GM04504 (cell line): ENCODE results near the gene DIS3.
A peak's percentile ranks its signal among the peaks of the same experiment; 100 is the strongest.
"Not testable (repeated sequence)": the region's sequence is repeated elsewhere in the genome, so short reads cannot be mapped to it uniquely, and the experiment has no call there.

ENCODE experiments used
- DNase-seq: peaks from one replicate; pipeline ENCODE4 v3.0.0-alpha.2; 2012; ENCODE audit warnings: low read depth

DIS3 gene, protein sequence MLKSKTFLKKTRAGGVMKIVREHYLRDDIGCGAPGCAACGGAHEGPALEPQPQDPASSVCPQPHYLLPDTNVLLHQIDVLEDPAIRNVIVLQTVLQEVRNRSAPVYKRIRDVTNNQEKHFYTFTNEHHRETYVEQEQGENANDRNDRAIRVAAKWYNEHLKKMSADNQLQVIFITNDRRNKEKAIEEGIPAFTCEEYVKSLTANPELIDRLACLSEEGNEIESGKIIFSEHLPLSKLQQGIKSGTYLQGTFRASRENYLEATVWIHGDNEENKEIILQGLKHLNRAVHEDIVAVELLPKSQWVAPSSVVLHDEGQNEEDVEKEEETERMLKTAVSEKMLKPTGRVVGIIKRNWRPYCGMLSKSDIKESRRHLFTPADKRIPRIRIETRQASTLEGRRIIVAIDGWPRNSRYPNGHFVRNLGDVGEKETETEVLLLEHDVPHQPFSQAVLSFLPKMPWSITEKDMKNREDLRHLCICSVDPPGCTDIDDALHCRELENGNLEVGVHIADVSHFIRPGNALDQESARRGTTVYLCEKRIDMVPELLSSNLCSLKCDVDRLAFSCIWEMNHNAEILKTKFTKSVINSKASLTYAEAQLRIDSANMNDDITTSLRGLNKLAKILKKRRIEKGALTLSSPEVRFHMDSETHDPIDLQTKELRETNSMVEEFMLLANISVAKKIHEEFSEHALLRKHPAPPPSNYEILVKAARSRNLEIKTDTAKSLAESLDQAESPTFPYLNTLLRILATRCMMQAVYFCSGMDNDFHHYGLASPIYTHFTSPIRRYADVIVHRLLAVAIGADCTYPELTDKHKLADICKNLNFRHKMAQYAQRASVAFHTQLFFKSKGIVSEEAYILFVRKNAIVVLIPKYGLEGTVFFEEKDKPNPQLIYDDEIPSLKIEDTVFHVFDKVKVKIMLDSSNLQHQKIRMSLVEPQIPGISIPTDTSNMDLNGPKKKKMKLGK

DNA sequence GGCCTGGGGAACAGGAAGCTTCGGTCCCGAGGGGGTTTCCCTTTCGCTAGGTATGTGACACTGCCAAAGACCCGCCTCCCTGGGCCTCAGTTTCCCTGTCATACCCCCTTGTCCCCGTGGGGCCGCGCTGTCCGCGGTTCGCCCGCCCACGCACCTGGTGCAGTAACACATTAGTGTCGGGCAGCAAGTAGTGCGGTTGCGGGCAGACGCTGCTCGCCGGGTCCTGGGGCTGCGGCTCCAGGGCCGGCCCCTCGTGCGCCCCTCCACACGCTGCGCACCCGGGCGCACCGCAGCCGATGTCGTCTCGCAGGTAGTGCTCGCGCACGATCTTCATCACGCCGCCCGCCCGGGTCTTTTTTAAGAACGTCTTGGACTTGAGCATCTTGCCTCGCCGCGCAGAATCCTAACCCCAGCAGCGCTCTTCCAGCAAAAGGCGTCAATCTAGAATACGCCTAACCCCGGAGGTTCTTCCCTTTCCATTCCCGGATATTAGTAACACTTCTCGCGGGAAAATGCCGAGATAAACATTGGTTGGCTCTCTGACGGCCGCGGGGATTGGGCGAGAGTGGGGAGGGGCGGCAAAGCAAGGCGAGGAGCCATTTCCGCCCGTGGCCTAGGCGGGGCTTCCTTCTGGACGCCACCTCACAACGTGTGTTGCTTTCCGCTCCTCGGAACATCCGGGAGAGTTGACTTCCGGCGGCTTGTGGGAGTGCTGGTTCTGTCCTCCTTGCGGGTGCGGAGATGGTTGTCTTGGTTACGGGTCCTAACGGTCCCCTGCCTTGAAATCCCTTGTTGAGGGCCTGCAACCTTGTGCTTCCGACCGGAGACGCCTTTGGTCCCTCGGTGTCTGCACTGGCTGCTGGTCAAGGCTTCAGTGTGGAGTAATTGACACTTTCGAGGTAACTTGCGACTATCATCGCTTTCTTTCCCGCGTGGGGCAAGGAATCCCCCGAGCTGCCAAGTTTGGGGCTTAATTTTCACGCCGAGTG is at the start of gene DIS3, which contains the start of gene PIBF1:
DIS3 (minus strand) TSS at position 450 of the 989 bp plus-strand sequence; CDS start at position 382, 68 bp downstream.
PIBF1 (plus strand) TSS at position 683 of the 989 bp plus-strand sequence. CDS start 1,337 bp downstream, outside the sequence.
- DNase-seq: peak; percentile 97

DNA sequence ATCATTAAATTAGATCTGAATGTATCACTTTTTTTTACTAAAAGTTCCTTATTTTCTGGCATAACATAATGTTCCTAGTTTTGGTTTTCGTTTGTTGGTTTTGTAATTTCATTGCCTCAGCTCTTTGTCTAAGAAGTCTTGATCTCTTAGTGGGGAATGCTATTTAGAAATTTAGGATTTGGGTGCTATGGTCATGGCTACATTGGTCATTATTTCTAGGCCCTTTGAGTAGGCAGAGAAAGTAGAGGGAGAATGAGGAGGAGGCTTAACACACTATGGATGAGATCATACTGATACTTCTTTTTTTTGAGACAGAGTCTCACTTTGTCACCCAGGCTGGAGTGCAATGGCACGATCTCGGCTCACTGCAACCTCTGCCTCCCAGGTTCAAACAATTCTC is 42.0 kb upstream of the DIS3 start:
- DNase-seq: no peak

DNA sequence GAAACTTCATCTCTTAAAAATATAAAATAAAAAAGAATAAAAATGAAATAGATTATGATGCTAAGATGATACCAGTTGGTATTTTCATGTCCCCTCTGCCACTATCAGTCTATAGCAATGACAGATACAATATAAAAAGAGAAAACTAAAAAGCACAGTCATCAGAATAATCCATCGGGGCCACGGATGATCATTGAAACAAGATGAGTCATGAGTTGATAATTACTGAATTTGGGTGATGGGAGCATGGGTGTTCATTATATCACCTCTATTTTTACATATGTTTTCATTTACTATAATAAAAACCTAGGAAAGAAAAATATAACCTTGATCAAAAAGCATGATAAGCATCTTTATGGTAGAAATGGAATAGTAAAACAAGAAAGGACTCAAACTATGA is 41.4 kb upstream of the DIS3 start:
- DNase-seq: no peak

DNA sequence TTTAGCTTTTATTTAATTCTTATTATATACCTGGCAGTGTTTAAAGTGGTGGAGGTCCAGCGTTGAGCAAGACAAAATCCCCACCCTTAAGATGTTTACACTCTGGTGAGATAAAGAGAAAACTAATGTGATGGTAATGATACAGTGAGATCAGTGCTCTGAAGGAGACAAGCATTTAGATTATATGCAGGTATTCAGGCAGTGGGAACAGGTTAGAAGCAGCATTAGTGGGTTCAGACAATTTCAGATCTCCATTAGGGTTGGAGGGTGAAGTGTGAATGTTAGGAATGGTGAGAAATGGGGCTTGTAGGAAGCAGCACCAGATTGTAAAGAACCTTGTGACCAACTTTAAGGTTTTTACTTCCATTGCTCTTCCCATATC is 39.2 kb upstream of the DIS3 start:
- DNase-seq: no peak

DNA sequence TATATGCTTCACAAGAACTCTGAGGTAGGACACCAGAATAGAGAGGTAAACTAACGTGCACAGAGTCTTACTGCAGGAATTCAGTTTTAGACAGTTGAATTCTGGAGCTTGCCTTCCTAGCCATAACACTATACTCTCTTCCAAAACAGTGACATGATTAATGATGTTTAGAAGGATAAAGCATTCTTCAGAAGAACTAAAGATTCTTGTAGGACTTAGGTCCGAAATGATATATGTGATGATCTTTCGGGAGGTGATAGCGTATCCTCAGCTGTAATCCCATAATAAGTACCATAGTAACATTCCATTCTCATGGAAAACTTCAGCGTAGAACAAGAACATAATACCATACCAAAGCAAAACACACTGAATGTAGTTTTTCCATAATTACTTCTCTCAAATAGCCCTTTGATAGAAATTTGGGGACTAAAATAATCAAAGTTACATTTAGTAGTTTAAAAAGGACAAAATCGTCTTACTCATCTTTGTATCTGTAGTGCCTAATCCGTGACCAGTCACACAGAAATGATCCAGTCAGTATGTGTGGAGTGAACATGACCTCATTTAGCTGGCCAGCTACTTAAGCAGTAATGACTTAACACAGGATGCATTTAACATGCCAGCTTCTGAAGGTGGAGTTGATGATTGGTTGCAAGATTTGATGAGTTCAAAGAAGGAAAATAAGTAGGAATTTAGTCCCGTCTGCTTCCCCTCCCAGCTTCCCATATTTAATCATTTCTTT is 38.6 kb upstream of the DIS3 start:
- DNase-seq: peak; percentile 24

DNA sequence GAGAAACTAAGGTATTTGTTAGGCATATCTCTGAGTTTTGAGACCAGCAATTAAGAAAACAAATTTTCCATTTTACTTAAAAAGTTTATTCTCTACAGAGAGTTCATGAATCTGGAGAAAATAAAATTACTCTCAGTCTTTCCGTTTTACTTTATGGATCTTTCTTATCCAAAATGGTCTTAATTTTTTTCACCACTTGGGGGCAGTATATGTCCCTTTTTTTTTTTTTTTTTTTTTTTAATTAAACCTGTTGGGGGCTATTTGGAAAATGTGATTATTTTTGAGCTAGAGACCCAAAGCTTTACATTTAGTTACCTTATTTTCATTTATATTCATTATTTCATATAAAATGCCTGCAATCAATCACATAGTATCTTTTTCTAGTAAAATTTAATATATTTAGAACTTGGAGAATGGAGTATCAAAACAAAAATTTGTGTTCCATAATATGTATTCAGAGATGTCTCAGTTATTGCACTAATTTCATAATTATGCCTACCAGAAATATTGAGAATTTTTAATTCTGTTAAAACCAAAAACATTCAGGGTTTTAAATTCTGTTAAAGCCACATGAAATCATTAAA is 27.3 kb upstream of the DIS3 start:
- DNase-seq: no peak

DNA sequence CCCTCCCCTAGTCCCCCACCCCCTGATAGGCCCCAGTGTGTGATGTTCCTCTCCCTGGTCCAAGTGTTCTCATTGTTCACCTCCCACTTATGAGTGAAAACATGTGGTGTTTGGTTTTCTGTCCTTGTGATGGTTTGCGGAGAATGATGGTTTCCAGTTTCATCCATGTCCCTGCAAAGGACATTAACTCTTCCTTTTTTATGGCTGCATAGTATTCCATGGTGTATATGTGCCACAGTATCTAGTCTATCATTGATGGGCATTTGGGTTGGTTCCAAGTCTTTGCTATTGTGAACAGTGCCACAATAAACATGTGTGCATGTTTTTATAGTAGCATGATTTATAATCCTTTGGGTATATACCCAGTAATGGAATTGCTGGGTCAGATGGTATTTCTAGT is 24.8 kb upstream of the DIS3 start:
- DNase-seq: not testable (repeated sequence)

DNA sequence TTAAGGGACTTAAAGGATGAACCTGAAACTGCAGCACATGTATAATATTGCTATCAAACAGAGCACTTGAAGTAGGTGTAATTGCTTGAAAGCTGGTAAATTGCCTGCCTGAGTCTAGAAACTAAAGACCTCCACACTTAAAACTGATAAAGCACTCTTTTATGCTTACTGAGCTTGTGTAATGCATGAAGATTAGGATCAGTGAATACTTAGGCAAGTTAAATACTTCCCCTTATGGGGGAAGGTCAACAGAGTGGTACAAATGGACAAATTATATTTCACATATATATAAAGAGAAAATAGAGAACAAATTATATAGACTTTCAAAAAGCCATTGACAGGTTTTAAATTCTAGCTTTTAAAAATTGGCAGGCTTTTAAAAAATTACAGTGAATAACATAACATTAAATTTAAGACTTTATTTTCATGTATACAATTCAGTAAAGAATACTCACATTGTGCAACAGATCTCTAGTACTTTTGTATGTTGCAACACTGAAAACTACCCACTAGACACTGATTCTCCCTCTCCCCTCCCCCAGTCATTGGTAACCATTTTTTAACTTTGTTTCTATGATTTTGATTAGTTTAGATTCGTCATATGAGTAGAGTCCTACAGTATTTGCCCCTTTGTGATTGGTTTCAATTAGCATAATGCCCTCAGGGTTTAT is 24.1 kb upstream of the DIS3 start:
- no peak for DNase-seq

DNA sequence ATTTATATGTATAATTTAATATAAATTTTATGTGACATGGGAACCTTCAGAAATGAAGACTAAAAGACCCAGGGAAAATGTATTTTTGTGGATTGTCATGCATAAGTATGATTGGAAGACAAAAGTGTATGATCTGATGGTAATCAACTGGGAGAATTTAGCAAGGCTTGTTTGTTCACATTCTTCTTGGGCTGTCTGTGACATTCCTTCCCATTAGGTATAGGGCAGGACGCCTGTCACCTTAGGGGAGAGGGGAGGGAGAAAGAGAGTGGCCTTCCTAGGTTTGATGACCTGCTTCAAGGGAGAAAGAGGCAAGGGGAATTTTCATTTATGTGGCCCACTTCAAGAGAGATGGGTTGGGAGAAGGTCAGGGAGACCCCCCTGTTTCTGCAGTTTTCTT is 22.6 kb upstream of the DIS3 start:
- no peak for DNase-seq

DNA sequence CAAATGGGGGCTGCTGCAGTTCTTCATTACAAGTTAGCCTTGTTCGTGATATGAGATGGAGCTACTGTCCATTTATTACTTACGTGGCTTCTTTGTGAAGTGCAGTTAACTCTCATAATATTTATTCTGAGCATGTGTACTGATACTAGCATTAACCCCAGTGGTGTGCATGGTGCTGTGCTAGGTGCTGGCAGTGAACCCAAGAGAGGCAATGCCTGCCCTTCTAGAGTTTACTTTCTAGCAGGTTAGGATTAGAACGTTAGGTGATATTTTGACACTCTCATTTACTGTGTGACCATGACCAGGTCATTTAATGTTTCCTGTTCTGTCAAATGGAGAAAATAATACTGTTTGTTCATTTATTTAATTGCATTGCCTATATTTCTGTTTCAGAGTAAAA is 17.1 kb upstream of the DIS3 start:
- no peak for DNase-seq

DNA sequence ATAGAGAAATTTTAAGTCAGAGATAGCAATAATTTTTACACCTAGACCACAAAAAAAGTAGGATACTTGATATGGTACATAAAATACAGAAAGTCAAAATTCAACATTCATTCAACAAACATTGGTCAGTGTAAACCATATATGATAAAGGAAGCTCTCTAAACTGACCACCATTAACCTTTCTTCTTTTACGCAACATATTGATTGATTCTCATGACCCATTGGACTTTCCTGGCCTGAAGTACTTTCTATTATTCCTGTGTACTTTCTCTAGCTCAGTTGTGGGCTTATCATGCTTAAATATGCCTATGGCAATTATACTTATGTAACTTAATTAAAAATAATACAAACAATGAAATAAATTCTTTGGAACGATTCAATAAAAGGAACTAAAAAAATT is 10.9 kb upstream of the DIS3 start:
- DNase-seq: no peak

DNA sequence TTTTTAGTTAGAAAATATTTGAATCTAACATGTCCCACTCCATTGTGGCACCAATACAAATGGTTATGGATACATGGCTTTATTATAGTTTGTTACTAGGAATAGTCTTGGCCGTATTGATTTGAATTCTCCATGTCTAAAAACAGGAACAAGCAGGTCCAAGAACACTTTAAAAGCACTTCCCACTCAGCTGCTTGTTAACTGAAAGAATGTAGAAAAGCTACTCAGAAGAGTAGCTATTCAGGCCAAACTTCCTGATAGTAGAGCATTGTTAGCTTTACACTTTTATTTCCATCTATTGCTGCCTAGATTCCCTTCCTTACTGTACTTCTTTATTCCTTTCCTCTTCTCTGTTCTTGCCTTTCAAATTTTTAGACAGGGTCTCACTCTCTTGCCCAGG is 7.1 kb upstream of the DIS3 start:
- DNase-seq: no peak

DNA sequence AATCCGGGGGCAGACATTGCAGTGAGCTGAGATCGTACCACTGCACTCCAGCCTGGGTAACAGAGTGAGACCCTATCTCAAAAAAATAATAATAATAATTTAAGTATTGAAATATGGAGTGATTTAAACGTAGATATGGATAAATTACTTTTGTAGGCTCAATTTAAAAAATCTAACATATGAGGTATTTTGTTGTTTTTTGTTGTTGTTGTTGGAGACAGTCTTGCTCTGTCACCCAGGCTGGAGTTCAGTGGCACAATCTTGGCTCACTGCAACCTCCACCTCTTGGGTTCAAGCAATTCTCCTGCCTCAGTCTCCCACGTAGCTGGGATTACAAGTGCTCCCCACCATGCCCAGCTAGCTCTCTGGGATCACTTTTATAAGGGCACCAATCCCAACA is 3.0 kb upstream of the DIS3 start:
- not testable (repeated sequence) for DNase-seq

DNA sequence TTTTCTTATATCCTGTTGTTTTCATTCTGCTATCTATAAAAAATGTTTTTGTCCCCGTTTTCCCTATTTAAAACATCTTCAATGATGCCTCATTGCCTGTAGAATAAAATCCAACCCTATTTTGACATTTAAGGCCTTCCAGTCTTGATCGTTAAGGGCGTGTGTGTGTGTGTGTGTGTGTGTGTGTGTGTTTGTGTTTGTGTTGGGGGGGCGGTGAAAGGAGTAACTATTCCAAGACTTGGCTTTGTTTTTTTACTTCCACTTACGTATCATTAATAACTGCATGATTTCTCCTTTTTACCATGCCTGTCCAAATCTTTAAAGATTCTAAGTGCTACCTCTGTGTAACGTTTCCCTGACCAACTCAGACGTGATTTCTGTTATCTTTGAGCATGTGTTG is 1.0 kb upstream of the DIS3 start:
- peak; percentile 1 for DNase-seq

DNA sequence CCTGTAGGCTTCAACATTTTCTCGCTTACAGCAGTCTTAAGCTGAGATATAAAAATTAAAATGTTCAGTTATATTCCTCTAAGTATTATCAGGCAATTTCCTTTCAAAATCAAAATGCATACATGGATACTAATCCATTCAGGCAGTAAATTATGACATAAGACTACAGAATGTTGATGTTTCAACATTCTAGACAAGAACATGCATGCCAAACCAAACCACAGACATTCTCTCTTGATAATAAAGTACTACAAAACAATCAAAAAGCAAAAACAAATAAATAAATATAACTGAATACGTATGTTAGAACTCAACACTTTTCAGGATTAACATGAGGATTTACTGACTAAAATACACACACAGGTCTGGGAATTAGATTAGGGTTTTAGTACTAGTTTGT is 7.7 kb downstream of the DIS3 start:
- DNase-seq: no peak

DNA sequence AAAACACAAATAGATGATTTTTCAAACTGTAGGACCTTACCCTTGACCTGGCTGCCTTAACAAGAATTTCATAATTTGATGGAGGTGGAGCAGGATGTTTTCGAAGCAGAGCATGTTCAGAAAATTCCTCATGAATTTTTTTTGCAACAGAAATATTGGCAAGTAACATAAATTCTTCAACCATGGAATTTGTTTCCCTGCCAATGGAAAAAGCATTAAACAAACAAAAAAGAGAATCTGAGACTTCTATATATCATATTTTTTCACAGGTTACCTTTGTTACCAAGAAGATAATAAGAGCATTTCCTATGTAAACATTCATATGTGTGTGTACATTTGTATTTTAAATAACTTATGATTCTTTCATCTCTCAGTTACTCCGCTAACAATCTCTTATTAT is 18.3 kb downstream of the DIS3 start:
- no peak for DNase-seq

DNA sequence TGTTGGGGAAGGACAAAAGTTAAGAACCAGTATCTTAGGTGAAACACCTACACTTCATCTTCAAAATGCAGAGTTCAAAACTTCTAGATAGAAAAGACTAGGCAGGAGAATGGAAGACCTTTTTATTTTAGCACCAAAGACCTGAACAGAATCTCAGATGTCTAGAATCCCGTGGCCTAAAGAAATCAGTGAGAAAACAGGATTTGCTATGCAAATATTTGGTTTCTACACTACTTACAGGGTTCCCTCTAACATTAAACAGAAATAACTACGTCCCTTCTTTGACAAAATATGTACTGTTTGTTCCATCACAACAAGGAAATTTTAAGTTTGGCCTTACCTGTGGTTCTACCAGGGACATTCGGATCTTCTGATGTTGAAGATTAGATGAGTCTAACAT is 21.5 kb downstream of the DIS3 start:
- DNase-seq: no peak

DNA sequence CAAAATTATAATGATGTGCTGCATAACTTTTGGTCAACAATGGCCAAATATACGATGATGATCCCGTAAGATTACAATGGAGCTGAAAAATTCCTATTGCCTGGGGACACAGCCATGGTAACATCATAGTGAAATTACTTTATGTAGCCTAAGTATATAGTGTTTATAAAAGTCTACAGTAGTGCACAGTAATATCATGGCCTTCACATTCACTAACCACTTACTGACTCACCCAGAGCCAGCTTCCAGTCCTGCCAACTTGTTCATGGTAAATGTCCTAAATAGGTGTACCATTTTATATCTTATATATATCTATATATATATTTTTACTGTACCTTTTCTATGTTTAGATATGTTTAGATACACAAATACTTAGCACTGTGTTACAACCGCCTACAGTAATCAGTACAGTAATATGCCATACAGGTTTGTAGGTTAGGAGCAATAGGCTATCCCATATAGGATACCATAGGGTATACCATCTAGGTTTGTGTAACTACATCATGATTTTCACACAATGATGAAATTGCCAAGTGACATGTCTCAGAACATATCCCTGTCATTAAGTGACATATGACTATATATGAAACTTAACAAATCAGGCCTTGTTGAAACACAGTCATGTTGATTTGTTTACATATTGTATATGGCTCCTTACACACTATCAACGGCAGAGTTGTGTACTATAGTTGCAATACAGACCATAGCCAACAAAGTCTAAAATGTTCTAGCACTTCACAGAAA is 23.7 kb downstream of the DIS3 start:
- DNase-seq: no peak

DNA sequence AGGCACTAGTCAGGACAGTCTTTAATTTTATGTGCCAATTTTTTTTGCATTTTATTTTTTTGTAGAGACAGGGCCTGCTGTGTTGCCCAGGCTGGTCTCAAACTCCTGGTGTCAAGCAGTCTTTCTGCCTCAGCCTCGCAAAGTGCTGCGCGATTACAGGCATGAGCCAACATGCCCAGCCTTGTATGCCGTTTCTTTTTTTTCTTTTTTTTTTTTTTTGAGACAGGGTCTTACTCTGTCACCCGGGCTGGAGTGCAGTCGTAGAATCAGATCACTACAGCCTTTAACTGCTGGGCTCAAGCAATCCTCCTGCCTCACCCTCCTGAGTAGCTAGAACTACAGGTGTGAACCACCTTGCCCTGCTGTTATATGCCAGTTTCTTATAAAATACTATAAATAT is 27.6 kb downstream of the DIS3 start:
- no peak for DNase-seq
